IMR-90 (cell line): ENCODE measurements around the gene ERBB4. TPM values are rescaled to one million over a fixed set of nuclear protein-coding genes. Genes with fewer than 3 reads are reported as not detected.

ENCODE experiments used
- ATAC-seq: fragments of 200-7000 bp; cut with Tn5 transposase; 2 replicates; pipeline ENCODE4 v1.9.1; 2020; ENCODE audit warnings: low read depth, mild to moderate bottlenecking, moderate library complexity
- BruUV-seq: library from RNA; stranded (reverse); fragments of 400-500 nt; replicated peaks from 2 replicates; lab custom pipeline; 2021; lab: Mats Ljungman, UMichigan
- CTCF ChIA-PET: fragments of 300-600 bp; formaldehyde crosslinking; extraction: SDS; loops from one replicate; lab custom pipeline; 2021; ENCODE audit warnings: antibody characterized with exemption; lab: Yijun Ruan, JAX
- POLR2A ChIA-PET: fragments of 300-600 bp; sonication (Branson Sonifier 250); formaldehyde crosslinking; loops from one replicate; lab custom pipeline; 2022; ENCODE audit warnings: antibody characterized with exemption; ENCODE audit not compliant: unreplicated experiment; lab: Charles Lee
- DNase-seq: peaks from one replicate; pipeline ENCODE4 v3.0.0; 2013
- H2AFZ ChIP-seq: replicated peaks from 2 replicates; pipeline ENCODE3; 2013; ENCODE audit warnings: low read length, mild to moderate bottlenecking; ENCODE audit not compliant: poor library complexity
- H2AK5ac ChIP-seq: 2 replicates; pipeline ENCODE4 v1.6.1; 2013; ENCODE audit warnings: low read depth, low read length, inconsistent platforms
- H2AK9ac ChIP-seq: replicated peaks from 2 replicates; pipeline ENCODE3; 2013; ENCODE audit warnings: mild to moderate bottlenecking, low read depth, low read length, moderate library complexity; ENCODE audit not compliant: poor library complexity
- H2BK120ac ChIP-seq: 2 replicates; pipeline ENCODE4 v1.6.1; 2013; ENCODE audit warnings: low read depth, low read length, inconsistent platforms
- H2BK15ac ChIP-seq: 3 replicates; pipeline ENCODE4 v1.6.1; 2013; ENCODE audit warnings: low read depth, low read length, inconsistent platforms
- H2BK20ac ChIP-seq: 2 replicates; pipeline ENCODE4 v1.6.1; 2013; ENCODE audit warnings: low read depth, mild to moderate bottlenecking, inconsistent platforms, low read length, moderate library complexity
- H2BK5ac ChIP-seq: 2 replicates; pipeline ENCODE4 v1.6.1; 2013; ENCODE audit warnings: mild to moderate bottlenecking, low read depth, low read length, inconsistent platforms; ENCODE audit not compliant: poor library complexity, severe bottlenecking
- H3K14ac ChIP-seq: replicated peaks from 2 replicates; pipeline ENCODE4 v1.6.1; 2013; ENCODE audit warnings: low read depth, low read length, inconsistent platforms
- H3K18ac ChIP-seq: 2 replicates; pipeline ENCODE4 v1.6.1; 2013; ENCODE audit warnings: low read depth, low read length, control low read depth
- H3K23ac ChIP-seq: 2 replicates; pipeline ENCODE4 v1.6.1; 2013; ENCODE audit warnings: low read depth, low read length, inconsistent platforms
- H3K27ac ChIP-seq: 2 replicates; pipeline ENCODE4 v1.5.1; 2013; ENCODE audit warnings: mild to moderate bottlenecking, control low read depth, low read length; ENCODE audit not compliant: insufficient read depth
- H3K27me3 ChIP-seq: 2 replicates; pipeline ENCODE4 v1.6.1; 2013; ENCODE audit warnings: low read length; ENCODE audit not compliant: control insufficient read depth, insufficient read depth
- H3K36me3 ChIP-seq: 2 replicates; pipeline ENCODE4 v1.6.1; 2013; ENCODE audit warnings: low read length, mixed read lengths; ENCODE audit not compliant: control insufficient read depth, insufficient read depth
- H3K4ac ChIP-seq: 2 replicates; pipeline ENCODE4 v1.6.1; 2013; ENCODE audit warnings: low read depth, low read length, inconsistent platforms
- H3K4me1 ChIP-seq: 2 replicates; pipeline ENCODE4 v1.6.1; 2013; ENCODE audit warnings: low read length, mixed read lengths; ENCODE audit not compliant: control insufficient read depth, insufficient read depth
- H3K4me2 ChIP-seq: 2 replicates; pipeline ENCODE4 v1.6.1; 2013; ENCODE audit warnings: low read depth, mild to moderate bottlenecking, control low read depth, low read length, moderate library complexity
- H3K4me3 ChIP-seq: 2 replicates; pipeline ENCODE4 v1.5.1; 2013; ENCODE audit warnings: low read depth, mild to moderate bottlenecking, control low read depth, low read length, moderate library complexity; ENCODE audit not compliant: insufficient read depth
- H3K56ac ChIP-seq: 2 replicates; pipeline ENCODE4 v1.6.1; 2013; ENCODE audit warnings: low read length, inconsistent platforms; ENCODE audit not compliant: insufficient read depth; ENCODE audit errors: extremely low read depth
- H3K79me1 ChIP-seq, 2 experiments: 2 replicates each; pipeline ENCODE4 v1.6.1; 2013; ENCODE audit warnings: low read length in 2 of 2, inconsistent platforms in 1 of 2, low read depth in 1 of 2
- H3K9ac ChIP-seq: 2 replicates; pipeline ENCODE4 v1.6.1; 2013; ENCODE audit warnings: low read depth, low read length, control low read depth
- H3K9me1 ChIP-seq: 2 replicates; pipeline ENCODE4 v1.6.1; 2013; ENCODE audit warnings: low read length, inconsistent platforms; ENCODE audit not compliant: insufficient read depth
- H3K9me3 ChIP-seq: 2 replicates; pipeline ENCODE4 v1.6.1; 2013; ENCODE audit warnings: low read length; ENCODE audit not compliant: control insufficient read depth, insufficient read depth
- H4K20me1 ChIP-seq: 2 replicates; pipeline ENCODE4 v1.6.1; 2013; ENCODE audit warnings: low read length, inconsistent platforms; ENCODE audit not compliant: insufficient read depth
- H4K5ac ChIP-seq: 2 replicates; pipeline ENCODE4 v1.6.1; 2013; ENCODE audit warnings: mild to moderate bottlenecking, low read depth, low read length, control low read depth
- H4K8ac ChIP-seq, 2 experiments: 2 replicates each; pipeline ENCODE4 v1.6.1; 2013; ENCODE audit warnings: low read depth in 2 of 2, low read length in 2 of 2, control low read depth in 1 of 2, inconsistent platforms in 1 of 2
- H4K91ac ChIP-seq: 2 replicates; pipeline ENCODE4 v1.6.1; 2013; ENCODE audit warnings: low read depth, low read length, inconsistent platforms; ENCODE audit not compliant: insufficient read depth
- BHLHE40 ChIP-seq: fragments of 150-350 bp; IDR thresholded peaks from 2 replicates; pipeline ENCODE4 v1.6.1; 2016; ENCODE audit warnings: mild to moderate bottlenecking, low read depth, low read length
- CEBPB ChIP-seq: IDR thresholded peaks from 2 replicates; pipeline ENCODE4 v1.6.1; 2012; ENCODE audit warnings: low read depth, low read length, improper control_type of control experiment
- FOS ChIP-seq: fragments of 150-350 bp; IDR thresholded peaks from 2 replicates; pipeline ENCODE4 v1.6.1; 2016; ENCODE audit warnings: low read depth, low read length
- RAD21 ChIP-seq: IDR thresholded peaks from 2 replicates; pipeline ENCODE4 v1.6.1; 2012; ENCODE audit warnings: low read length, improper control_type of control experiment
- WGBS, 2 experiments: methylation state at CpG; one replicate each; pipeline versions ENCODE4 v1.1.5 to v1.1.7; 2013; ENCODE audit warnings: missing lambda C conversion rate in 2 of 2; ENCODE audit not compliant: insufficient read length in 1 of 2; ENCODE audit errors: extremely low coverage in 2 of 2; 5-methylcytosine and 5-hydroxymethylcytosine counted together
- dilution Hi-C: fragments of 300-500 bp; cut with HindIII; formaldehyde crosslinking; loops from one replicate; pipeline ENCODE4 v1.14.3; 2018; ENCODE audit warnings: low sequenced_read_pairs; ENCODE audit not compliant: unreplicated experiment
- in situ Hi-C: fragments of 300-500 bp; cut with MboI; formaldehyde crosslinking; loops from 3 replicates; pipeline ENCODE4 v1.14.3; 2019; ENCODE audit warnings: low sequenced_read_pairs, inconsistent platforms, mixed read lengths
- intact Hi-C: fragments of 100-400 bp; cut with micrococcal nuclease; formaldehyde crosslinking; loops from 2 replicates; pipeline ENCODE4 v1.10.0; 2022
- polyA plus RNA-seq, 3 experiments: library from polyadenylated mRNA; depleted of rRNA; stranded (reverse); fragments of >200 nt; gene quantifications; 2 replicates each; pipeline ENCODE4 v1.2.3, GENCODE V29; 2012; ENCODE audit warnings: low replicate concordance in 1 of 3
- total RNA-seq: library from RNA; depleted of rRNA; stranded (reverse); fragments of >200 nt; gene quantifications from 2 replicates; pipeline ENCODE4 v1.2.3, GENCODE V29; 2012

ERBB4 gene
- total and polyA plus RNA-seq, 2 of the 4 experiments (the other 2 are of a cell fraction): not detected

DNA sequence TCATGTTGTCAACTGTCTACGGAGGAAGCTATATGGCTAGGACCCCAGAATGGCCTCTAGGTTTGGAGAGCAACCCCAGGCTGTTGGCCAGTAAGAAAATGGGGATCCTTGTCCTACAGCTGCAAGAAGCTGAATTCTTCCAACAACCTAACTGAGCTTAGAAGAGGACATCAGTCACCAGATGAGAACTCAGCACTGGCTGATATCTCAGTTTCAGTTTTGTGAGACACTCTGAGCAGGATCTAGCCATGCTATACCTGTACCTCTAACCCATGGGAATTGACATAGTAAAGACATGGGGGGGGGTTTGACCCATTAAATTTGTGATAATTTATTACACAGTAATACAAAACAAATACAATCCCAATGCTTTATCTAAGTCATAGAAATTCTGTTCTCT lies 312.5 kb downstream of the ERBB4 start:
- intact Hi-C loops: no loop called here

More for the DNA sequence above, 312.5 kb downstream of the ERBB4 start:
- no peak overlapping the region for H3K4me3 ChIP-seq
- no peaks in the 10 kb centered on the region for H3K27me3 ChIP-seq
- no peaks in the 10 kb centered on the region for H4K20me1 ChIP-seq
- ATAC-seq: no peak
- no peak overlapping the region for H4K91ac ChIP-seq
- H3K27ac ChIP-seq: no peak overlapping the region
- H4K5ac ChIP-seq: no peak overlapping the region
- TF ChIP-seq FOS (no peak), CEBPB (no peak), RAD21 (no peak), BHLHE40 (no peak)
- H3K9ac ChIP-seq: no peak overlapping the region
- ChIA-PET CTCF (interaction anchor here (0.6 to 0.7 kb wide), 2 partner anchors 9 to 318 kb away, joined by 3 read pairs; no protein-coding TSS in a partner anchor), POLR2A (no interaction called here)
- no peak overlapping the region for H3K4ac ChIP-seq
- no peak overlapping the region for H3K4me2 ChIP-seq
- no peak overlapping the region for H3K23ac ChIP-seq
- no TSS peak for BruUV-seq
- H4K8ac ChIP-seq: no peak overlapping the region
- no peak for DNase-seq
- dilution Hi-C loops (no loop called here), in situ Hi-C loops (no loop called here)
- H2BK20ac ChIP-seq: no peak overlapping the region
- no peak overlapping the region for H2AK9ac ChIP-seq
- no peak overlapping the region for H3K14ac ChIP-seq
- no peak overlapping the region for H2BK5ac ChIP-seq
- H3K79me1 ChIP-seq: no peaks in the 10 kb centered on the region
- no peaks in the 10 kb centered on the region for H3K9me1 ChIP-seq
- no peak overlapping the region for H2BK120ac ChIP-seq
- H3K18ac ChIP-seq: no peak overlapping the region
- H2BK15ac ChIP-seq: no peak overlapping the region
- no peak overlapping the region for H3K56ac ChIP-seq
- no peaks in the 10 kb centered on the region; the same call in 1 of the 2 replicates for H3K4me1 ChIP-seq
- no peaks in the 10 kb centered on the region for H3K9me3 ChIP-seq
- H2AFZ ChIP-seq: no peak overlapping the region
- no peaks in the 10 kb centered on the region for H3K36me3 ChIP-seq
- no peak overlapping the region for H2AK5ac ChIP-seq
- no CpG with 5 or more reads among the region's 1 CpG for WGBS, 2 experiments
